MG63 (cell line): ENCODE data around the gene UBE2I. TPM values are rescaled to one million over a fixed set of nuclear protein-coding genes. Genes with fewer than 3 reads are reported as not detected.
"Not testable (repeated sequence)": the region's sequence is repeated elsewhere in the genome, so short reads cannot be mapped to it uniquely, and the experiment has no call there.

ENCODE experiments used
- DNase-seq: peaks from one replicate; pipeline ENCODE4 v3.0.0-alpha.2; 2020
- H3K27me3 ChIP-seq: fragments of 250-450 bp; sonication (Bioruptor Pico); 2 replicates; pipeline ENCODE4 v1.5.1; 2020; ENCODE audit warnings: mild to moderate bottlenecking, moderate library complexity
- H3K36me3 ChIP-seq: fragments of 250-450 bp; sonication (Bioruptor Pico); 2 replicates; pipeline ENCODE4 v1.5.1; 2020; ENCODE audit warnings: mild to moderate bottlenecking, moderate library complexity
- H3K4me3 ChIP-seq: fragments of 250-450 bp; sonication (Bioruptor Pico); 2 replicates; pipeline ENCODE4 v1.5.1; 2020; ENCODE audit warnings: mild to moderate bottlenecking, moderate library complexity
- H3K9me3 ChIP-seq: fragments of 250-450 bp; sonication (Bioruptor Pico); 2 replicates; pipeline ENCODE4 v1.5.1; 2020; ENCODE audit warnings: mild to moderate bottlenecking, moderate library complexity
- total RNA-seq: library from RNA; depleted of rRNA; stranded (reverse); fragments of >200 nt; shearing (Covaris generic); gene quantifications from 2 replicates; pipeline ENCODE4 v1.2.3, GENCODE V29; 2014; ENCODE audit warnings: low replicate concordance

Gene UBE2I
- total RNA-seq, 1 experiment from 2014 or later, result 228 TPM

DNA sequence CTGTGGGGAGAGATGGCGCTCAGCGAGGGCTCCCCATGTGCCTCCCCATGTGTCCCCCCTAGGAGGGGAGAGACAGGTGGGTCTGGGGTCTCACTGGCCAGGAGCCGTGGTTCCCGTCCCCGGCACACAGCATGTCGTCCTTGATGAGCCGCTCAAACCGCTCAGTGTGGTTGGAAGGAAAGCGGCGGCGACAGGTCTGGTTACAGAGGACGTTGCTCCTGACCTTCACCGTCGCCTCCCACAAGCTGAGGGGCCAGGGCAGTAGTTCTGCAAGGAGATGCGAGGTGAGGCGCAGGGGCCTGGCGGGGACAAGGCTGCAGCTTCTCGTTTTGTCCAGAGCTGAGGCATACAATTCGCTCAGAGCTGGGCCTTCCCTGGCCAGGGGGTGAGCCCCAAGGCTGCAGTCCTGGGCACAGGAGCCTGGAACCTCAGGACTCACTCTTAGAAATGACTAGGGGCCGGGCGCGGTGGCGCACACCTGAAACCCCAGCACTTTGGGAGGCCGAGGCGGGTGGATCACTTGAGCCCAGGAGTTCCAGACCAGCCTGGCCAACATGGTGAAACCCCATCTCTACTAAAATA lies 22.8 kb upstream of the UBE2I start:
- Histone ChIP-seq H3K4me3 (no peak overlapping the region), H3K9me3 (no peaks in the 10 kb centered on the region), H3K36me3 (no peaks in the 10 kb centered on the region), H3K27me3 (peaks cover 55% of the 10 kb centered on the region)
- DNase-seq, result no peak

- Histone ChIP-seq H3K27me3 (peaks cover 56% of the 10 kb centered on the region), H3K36me3 (no peaks in the 10 kb centered on the region), H3K9me3 (no peaks in the 10 kb centered on the region), H3K4me3 (no peak overlapping the region)
- DNase-seq, result no peak
These were observed 21.3 kb upstream of the UBE2I start for GRCh38 chr16:1287982-1288670.

GRCh38 chr16:1288813-1289476 lies 20.5 kb upstream of the UBE2I start:
- H3K27me3 ChIP-seq, result peaks cover 60% of the 10 kb centered on the region
- H3K4me3 ChIP-seq, result no peak overlapping the region
- no peaks in the 10 kb centered on the region for H3K36me3 ChIP-seq
- H3K9me3 ChIP-seq, result no peaks in the 10 kb centered on the region
- no peak for DNase-seq

DNA sequence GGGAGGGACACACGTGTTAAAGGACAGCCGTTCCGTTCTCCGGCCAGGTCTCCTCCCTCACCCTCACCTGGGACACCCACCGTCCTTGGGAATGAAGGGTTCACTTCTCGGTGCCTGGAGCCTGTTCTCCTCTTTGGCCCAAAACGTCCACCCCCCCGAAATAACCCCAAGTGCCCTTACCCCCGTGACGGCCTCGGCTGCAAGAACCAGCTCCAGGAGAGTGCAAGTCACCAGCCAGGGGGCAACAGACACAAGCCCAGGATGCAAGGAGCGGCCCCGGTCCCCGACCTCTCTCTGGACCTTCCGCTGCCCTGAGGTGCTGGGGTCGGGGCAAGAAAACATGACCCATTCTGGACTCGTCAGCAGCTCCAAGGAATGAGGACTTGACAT lies 20.0 kb upstream of the UBE2I start:
- H3K4me3 ChIP-seq, result no peak overlapping the region
- H3K36me3 ChIP-seq, result no peaks in the 10 kb centered on the region
- no peak for DNase-seq
- H3K9me3 ChIP-seq, result no peaks in the 10 kb centered on the region
- H3K27me3 ChIP-seq, result peaks cover 60% of the 10 kb centered on the region

DNA sequence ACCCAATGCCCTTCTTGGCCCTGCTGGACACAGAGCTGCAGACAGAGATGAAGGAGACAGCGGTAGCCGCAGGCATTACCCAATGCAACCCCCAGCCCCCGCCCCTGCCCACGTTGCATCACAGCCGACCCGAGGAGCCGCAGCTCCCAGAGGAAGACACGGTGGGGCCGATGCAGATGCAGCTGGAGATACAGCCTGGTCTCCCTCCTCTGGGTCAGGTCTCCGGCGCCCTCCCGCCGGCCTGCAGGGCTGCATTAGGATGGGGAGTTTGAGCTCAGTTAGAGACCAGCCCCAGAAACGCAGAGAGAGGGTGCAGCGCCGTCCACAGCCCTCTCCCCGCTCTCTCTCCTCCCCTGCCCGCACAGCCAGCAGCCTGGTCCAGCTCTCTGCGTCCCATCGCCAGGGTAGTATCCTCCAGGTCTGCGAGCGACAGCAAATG lies 19.4 kb upstream of the UBE2I start:
- peaks cover 62% of the 10 kb centered on the region for H3K27me3 ChIP-seq

DNA sequence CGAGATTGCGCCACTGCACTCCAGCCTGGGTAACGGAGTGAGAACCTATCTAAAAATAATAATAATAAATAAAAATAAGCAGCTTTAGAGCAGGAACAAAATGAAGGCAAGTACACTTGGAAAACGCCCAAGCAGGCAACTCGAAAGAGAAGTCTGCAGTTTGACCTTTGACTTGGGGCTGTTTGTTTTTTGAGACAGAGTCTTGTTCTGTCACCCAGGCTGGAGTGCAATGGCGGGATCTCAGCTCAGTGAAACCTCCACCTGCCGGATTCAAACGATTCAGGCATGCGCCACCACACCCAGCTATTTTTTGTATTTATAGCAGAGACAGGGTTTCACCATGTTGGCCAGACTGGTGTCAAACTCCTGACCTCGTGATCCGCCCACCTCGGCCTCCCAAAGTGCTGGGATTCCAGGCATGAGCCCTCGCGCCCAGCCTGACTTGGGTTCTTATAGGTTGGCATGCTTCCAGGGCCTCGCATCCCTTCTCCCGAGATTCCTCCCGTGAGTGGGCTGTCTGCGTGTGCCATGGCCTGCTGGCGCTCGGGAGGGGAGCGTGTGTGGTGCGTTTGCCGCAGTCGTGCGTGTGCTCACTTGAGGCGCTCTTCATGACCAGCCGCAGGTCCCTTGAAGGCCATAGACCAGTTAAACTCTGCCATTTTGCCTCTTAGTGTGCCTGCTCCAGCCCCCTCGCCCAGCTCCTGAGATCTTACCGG lies 18.4 kb upstream of the UBE2I start:
- H3K27me3 ChIP-seq, result peaks cover 66% of the 10 kb centered on the region
- H3K9me3 ChIP-seq, result no peaks in the 10 kb centered on the region
- no peak overlapping the region for H3K4me3 ChIP-seq
- no peaks in the 10 kb centered on the region for H3K36me3 ChIP-seq
- DNase-seq, result no peak

More for the DNA sequence above, 19.4 kb upstream of the UBE2I start:
- H3K36me3 ChIP-seq, result no peaks in the 10 kb centered on the region
- no peak for DNase-seq
- no peak overlapping the region for H3K4me3 ChIP-seq
- no peaks in the 10 kb centered on the region for H3K9me3 ChIP-seq

- Histone ChIP-seq H3K9me3 (no peaks in the 10 kb centered on the region), H3K4me3 (no peak overlapping the region), H3K36me3 (no peaks in the 10 kb centered on the region), H3K27me3 (peaks cover 65% of the 10 kb centered on the region)
- no peak for DNase-seq
These were observed 17.9 kb upstream of the UBE2I start for GRCh38 chr16:1291576-1291974.

DNA sequence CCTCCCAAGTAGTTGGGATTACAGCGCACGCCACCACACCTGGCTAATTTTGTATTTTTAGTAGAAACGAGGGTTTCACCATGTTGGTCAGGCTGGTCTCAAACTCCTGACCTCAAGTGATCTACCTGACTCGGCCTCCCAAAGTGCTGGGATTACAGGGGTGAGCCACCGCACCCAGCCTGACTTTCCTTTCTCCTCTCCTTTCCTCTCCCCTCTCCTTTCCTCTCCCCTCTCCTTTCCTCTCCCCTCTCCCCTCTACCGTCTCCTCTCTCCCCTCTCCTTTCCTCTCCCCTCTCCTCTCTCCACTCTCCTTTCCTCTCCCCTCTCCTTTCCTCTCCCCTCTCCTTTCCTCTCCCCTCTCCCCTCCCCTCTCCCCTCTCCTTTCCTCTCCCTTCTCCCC lies 17.2 kb upstream of the UBE2I start:
- peaks cover 58% of the 10 kb centered on the region for H3K27me3 ChIP-seq
- not testable (repeated sequence) for H3K36me3 ChIP-seq

DNA sequence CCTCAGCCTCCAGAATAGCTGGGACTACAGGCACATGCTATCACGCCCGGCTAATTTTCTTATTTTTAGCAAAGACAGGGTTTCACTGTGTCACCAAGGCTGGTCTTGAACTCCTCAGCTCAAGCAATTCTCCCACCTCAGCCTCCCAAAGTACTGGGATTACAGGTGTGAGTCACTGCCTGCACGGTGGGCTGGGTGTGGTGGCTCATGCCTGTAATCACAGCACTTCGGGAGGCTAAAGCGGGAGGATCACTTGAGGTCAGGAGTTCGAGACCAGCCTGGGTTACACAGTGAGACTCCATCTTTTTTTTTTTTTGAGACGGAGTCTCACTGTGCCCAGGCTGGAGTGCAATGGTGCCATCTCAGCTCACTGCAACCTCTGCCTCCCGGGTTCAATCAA lies 16.6 kb upstream of the UBE2I start:
- H3K27me3 ChIP-seq, result peaks cover 52% of the 10 kb centered on the region
- not testable (repeated sequence) for H3K36me3 ChIP-seq, H3K9me3 ChIP-seq, H3K4me3 ChIP-seq
- DNase-seq, result peak; percentile 44

More for the DNA sequence above, 17.2 kb upstream of the UBE2I start:
- not testable (repeated sequence) for H3K9me3 ChIP-seq, H3K4me3 ChIP-seq, DNase-seq

GRCh38 chr16:1293921-1294656 lies 15.3 kb upstream of the UBE2I start:
- H3K27me3 ChIP-seq, result peaks cover 40% of the 10 kb centered on the region
- H3K9me3 ChIP-seq, result no peaks in the 10 kb centered on the region
- H3K36me3 ChIP-seq, result no peaks in the 10 kb centered on the region
- no peak overlapping the region for H3K4me3 ChIP-seq
- DNase-seq, result no peak

GRCh38 chr16:1295465-1295864 lies 14.0 kb upstream of the UBE2I start:
- H3K4me3 ChIP-seq, result no peak overlapping the region
- DNase-seq, result no peak
- peaks cover 37% of the 10 kb centered on the region for H3K27me3 ChIP-seq
- H3K36me3 ChIP-seq, result no peaks in the 10 kb centered on the region
- H3K9me3 ChIP-seq, result no peaks in the 10 kb centered on the region

- DNase-seq, H3K36me3 ChIP-seq, H3K4me3 ChIP-seq, H3K9me3 ChIP-seq: not testable (repeated sequence)
- peaks cover 25% of the 10 kb centered on the region for H3K27me3 ChIP-seq
These were observed 12.8 kb upstream of the UBE2I start for GRCh38 chr16:1296688-1297017.

GRCh38 chr16:1297018-1297696 lies 12.3 kb upstream of the UBE2I start:
- H3K36me3 ChIP-seq, result no peaks in the 10 kb centered on the region
- peaks cover 25% of the 10 kb centered on the region for H3K27me3 ChIP-seq
- no peak overlapping the region for H3K4me3 ChIP-seq
- DNase-seq, result peak; percentile 77
- H3K9me3 ChIP-seq, result no peaks in the 10 kb centered on the region

DNA sequence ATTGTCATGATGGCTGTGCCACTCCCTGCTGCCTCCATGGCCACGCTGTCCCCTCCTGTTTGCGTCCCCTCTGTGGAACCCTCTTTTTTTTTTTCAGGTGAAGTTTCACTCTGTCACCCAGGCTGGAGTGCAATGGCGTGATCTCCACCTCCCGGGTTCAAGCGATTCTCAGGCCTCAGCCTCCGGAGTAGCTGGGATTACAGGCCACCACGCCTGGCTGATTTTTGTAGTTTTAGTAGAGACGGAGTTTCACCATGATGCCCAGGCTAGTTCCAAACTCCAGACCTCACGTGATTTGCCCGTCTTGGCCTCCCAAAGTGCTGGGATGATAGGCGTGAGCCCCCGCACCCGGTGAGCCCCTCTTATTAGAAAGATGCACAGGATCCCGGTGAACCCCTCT lies 11.0 kb upstream of the UBE2I start:
- Histone ChIP-seq H3K36me3 (no peaks in the 10 kb centered on the region), H3K9me3 (no peaks in the 10 kb centered on the region), H3K4me3 (no peak overlapping the region), H3K27me3 (peaks cover 19% of the 10 kb centered on the region)
- DNase-seq, result no peak

GRCh38 chr16:1299012-1299867 lies 10.2 kb upstream of the UBE2I start:
- Histone ChIP-seq H3K4me3 (no peak overlapping the region), H3K36me3 (no peaks in the 10 kb centered on the region), H3K27me3 (peaks cover 18% of the 10 kb centered on the region), H3K9me3 (no peaks in the 10 kb centered on the region)
- DNase-seq, result no peak

DNA sequence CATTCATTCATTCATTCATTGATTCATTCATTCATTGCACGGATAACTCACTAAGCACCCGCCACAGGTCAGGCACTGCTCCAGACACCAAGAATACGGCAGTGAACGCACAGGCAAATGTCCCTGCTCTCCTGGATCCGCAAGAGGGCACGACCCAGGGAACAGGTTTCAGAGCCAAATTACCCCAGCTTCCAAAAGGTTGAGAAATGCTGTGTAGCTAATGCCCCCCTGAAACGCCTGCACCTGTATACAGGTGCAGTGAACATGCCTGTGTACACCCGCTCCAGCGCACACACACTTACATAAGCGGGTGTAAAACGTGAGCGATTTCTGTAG lies 9.6 kb upstream of the UBE2I start:
- DNase-seq, result no peak
- Histone ChIP-seq H3K27me3 (peaks cover 18% of the 10 kb centered on the region), H3K4me3 (no peak overlapping the region), H3K36me3 (no peaks in the 10 kb centered on the region), H3K9me3 (no peaks in the 10 kb centered on the region)
